Esophagus squamous epithelium (tissue), 4 donors: ENCODE results near the gene CCL25.

Experiments used
- POLR2A ChIP-seq, 4 donors: fragments of 450-650 bp; IDR thresholded peaks; one replicate each; pipeline ENCODE4 v1.6.1; 2017; ENCODE audit warnings: antibody characterized with exemption in 4 of 4, mild to moderate bottlenecking in 4 of 4, moderate library complexity in 3 of 4
- TF ChIP-seq, protein P1 (sequence below), 6 experiments: fragments of 450-650 bp in 4 of 6; fragments of 200-600 bp in 2 of 6; sonication (generic) in 2 of 6; IDR thresholded peaks; one replicate each; pipeline ENCODE4 v1.5.1; 2016 to 2019; ENCODE audit warnings: antibody characterized with exemption in 6 of 6, mild to moderate bottlenecking in 4 of 6, moderate library complexity in 4 of 6

DNA sequence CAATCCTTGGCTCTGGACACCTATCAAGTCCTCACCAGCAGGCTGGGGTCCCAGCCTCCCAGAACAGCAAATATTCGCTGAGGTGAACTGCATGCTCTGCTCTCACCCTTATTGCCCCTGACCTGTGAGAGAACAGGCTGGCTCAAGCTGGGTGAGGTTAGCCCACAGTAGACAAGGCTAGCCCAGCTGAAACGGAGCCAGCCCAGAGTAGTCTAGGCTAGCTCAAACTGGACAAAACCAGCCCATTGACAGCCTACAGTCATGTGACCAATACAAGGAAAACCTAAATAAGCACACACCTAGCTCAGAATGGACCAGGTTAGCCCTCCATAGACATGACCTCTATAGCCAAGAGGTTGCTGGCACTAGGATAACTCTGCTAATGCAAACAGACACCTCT lies 38.4 kb downstream of the CCL25 start:
- TF ChIP-seq, protein P1, sequence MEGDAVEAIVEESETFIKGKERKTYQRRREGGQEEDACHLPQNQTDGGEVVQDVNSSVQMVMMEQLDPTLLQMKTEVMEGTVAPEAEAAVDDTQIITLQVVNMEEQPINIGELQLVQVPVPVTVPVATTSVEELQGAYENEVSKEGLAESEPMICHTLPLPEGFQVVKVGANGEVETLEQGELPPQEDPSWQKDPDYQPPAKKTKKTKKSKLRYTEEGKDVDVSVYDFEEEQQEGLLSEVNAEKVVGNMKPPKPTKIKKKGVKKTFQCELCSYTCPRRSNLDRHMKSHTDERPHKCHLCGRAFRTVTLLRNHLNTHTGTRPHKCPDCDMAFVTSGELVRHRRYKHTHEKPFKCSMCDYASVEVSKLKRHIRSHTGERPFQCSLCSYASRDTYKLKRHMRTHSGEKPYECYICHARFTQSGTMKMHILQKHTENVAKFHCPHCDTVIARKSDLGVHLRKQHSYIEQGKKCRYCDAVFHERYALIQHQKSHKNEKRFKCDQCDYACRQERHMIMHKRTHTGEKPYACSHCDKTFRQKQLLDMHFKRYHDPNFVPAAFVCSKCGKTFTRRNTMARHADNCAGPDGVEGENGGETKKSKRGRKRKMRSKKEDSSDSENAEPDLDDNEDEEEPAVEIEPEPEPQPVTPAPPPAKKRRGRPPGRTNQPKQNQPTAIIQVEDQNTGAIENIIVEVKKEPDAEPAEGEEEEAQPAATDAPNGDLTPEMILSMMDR (IDR thresholded peaks at IDR 0.05): no peak
- TF ChIP-seq POLR2A (IDR thresholded peaks at IDR 0.05): no peak
